ENCODE data around the gene SETD6.
"Not testable (repeated sequence)": the region's sequence is repeated elsewhere in the genome, so short reads cannot be mapped to it uniquely, and the experiment has no call there.

Gene SETD6, protein sequence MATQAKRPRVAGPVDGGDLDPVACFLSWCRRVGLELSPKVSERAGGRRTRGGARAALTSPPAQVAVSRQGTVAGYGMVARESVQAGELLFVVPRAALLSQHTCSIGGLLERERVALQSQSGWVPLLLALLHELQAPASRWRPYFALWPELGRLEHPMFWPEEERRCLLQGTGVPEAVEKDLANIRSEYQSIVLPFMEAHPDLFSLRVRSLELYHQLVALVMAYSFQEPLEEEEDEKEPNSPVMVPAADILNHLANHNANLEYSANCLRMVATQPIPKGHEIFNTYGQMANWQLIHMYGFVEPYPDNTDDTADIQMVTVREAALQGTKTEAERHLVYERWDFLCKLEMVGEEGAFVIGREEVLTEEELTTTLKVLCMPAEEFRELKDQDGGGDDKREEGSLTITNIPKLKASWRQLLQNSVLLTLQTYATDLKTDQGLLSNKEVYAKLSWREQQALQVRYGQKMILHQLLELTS

DNA sequence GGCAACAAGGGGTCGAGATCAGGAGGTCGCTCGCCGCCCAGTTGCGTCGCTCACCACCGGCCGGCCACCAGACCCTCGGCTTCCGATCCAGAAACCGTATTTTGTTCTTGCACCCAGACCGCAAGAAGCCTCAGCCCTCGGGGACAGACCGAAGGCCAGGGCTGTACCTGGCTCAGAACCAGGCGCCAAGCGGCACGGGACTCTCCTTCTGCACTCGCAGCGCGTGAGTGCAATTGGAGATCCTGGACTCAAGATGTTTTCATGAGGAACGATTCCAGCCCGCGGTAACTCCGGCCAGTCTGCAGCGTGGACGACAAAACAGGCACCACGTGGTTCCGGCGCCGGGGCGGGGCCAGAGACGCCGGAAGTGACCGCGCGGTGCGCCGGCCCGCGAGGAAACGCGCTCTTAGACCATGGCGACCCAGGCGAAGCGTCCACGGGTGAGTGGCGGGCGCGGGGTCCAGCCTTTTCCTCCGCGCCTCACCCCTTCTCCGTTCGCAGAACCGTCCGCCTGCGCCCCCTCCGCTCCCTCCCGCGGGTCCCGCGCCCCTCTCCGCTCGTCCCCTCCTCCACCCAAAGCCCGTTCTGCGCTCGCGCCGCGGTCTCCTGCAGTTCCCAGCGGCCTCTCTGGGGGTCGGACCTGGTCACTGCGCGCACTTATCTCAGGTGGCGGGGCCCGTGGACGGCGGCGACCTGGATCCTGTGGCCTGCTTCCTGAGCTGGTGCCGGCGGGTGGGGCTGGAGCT, at the start of gene SETD6:
Gene SETD6, plus strand, starts transcription at position 393 of the 746 bp plus-strand sequence. Its CDS starts 21 bp downstream, at position 414.
- DNase-seq (ENCODE audit: low read depth) = peak; percentile 68

DNA sequence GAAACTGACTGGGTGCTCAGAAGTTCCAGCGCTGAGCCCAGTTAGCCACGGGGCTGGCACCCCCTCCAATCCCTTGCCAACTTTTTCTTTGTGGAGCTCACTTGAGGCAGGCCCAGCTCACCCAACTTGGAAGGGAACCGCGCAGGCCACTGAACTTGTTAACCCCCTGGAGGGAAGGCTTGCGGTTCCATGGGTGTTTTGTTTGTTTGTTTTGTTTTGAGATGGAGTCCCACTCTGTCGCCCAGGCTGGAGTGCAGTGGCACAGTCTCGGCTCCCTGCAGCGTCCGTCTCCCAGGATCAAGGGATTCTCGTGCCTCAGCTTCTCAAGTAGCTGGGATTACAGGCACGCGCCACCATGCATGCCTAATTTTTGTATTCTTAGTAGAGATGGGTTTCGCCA, 49.5 kb upstream of the SETD6 start:
- DNase-seq (ENCODE audit: low read depth) = no peak

DNA sequence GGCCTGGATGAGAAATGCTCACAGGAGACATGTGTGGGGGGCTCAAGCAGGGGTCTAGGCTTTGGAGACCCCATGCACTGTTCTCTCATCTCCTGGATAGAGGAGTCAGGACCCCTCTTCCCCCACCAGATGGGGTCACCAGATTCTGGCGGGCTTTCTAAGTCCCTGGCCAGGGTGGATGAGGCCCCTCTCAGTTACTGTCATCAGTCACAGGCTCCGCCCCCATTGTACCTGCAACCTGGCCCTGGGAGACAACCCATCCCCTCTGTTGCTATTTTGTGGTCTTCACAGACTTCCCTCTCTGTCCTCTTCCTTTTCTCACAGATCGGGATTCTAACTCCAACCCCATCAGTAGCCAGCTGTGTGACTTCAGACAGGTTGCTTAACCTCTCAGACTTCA, 48.9 kb upstream of the SETD6 start:
- DNase-seq (ENCODE audit: low read depth) = no peak

DNA sequence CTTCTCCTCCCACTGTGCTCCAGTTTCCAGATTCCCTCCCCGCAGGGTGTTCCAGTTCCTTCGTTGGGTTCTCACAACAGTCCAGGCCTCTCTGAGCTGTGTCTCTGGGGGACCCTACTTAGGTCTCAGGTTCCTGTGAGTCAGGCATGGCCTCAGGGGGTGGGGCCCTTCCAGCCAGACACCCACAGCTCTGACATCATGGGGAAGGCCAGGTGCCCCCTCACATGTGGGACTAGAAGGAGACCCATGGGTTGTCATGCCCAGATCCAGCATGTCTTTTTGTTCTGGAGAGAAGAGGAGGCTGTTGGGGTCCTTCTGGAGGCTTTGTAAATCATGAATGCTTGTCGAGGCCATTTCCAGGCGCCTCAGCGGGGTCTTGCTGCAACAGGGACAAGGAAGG, 47.4 kb upstream of the SETD6 start:
- no peak for DNase-seq (ENCODE audit: low read depth)

DNA sequence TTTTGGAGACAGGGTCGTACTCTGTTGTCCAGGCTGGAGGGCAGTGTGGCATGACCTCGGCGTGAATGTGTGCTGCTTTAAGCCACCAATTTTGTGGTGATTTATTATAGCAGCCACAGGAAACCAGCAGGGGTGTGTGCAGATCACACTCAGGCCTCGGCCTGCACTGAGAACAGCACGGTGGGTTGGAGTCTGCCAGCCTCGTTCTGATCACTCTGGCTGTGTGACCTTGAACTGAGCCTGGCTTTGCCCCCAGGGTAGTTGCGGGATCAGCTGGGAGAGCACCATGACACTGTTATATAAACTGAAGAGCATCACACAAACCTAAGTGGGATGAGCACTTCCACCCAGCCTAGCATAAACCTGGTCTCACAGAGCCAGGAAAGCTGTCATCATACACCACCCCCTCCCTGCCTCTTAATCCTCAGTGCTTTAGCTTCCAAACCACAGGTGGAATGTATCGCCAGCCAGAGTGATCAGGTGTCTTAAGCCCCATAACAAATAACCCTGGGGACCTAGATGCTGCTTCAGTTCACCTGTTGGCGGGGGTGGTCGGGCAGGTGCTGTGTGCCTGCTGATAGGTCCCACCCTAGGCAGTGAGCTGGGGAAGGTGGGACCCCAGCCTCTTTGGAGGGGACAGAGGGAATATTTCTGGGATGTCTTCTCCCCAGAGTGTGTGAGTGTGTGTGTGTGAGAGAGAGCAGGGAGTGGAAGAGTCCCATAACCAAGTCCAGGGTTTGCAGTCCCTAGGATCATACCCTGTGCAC, 43.9 kb upstream of the SETD6 start:
- no peak for DNase-seq (ENCODE audit: low read depth)

DNA sequence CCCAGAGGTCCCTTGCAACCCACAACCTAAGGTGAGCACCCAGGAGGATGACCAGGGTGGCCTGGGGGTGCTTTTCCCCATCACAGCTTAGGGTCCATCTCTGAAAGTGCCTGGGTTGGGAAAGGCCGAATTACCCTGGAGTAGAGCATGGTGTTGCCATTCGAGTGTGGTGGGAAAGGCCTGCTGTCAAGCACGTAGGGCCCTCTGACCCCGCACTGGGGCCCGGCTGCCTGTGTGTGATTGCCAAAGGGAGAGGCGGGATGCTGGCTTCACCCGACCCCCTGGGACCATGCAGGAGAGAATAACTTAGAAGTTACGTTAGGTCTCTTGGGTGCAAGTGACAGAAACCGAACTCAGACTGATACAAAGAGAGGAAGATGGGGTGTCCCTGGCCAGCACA, 43.1 kb upstream of the SETD6 start:
- no peak for DNase-seq (ENCODE audit: low read depth)

DNA sequence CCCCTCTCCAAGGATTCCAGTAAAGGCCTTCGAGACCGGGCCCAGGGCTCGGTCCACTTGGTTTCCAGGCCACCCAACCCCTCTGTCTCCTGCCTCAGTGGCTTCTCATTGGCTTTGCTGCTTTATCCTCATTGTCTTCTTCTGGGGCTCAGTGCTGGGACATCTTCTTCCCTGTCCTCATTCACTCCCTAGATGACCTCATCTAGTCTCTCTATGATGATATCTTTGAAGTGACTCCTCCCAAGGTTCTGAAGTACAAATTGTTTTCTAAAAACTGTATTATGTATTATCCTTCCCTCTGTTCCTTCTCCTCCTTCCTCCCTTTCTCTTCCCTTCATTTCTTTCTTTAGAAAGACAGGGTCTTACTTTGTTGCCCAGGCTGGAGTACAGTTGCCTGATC, 42.5 kb upstream of the SETD6 start:
- DNase-seq (ENCODE audit: low read depth) = no peak

DNA sequence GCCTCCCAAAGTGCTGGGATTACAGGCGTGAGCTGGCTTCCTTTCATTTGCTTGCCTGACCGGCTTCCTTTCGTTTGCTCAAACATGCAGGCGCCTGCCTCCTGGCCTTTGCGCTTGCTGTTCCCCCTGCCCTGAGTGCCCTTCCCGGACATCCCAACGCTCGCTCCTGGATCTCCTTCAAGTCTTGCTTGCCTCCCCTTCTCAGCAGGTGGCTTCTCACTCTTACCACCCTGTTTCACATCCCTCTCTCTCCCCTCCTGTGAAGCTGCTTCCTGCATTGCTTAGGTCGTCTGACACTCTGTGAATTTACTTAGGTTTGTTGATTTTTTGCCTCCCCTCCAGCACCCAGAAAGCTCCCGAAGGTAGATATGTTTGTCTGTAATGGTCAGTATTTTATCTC, 41.0 kb upstream of the SETD6 start:
- no peak for DNase-seq (ENCODE audit: low read depth)

DNA sequence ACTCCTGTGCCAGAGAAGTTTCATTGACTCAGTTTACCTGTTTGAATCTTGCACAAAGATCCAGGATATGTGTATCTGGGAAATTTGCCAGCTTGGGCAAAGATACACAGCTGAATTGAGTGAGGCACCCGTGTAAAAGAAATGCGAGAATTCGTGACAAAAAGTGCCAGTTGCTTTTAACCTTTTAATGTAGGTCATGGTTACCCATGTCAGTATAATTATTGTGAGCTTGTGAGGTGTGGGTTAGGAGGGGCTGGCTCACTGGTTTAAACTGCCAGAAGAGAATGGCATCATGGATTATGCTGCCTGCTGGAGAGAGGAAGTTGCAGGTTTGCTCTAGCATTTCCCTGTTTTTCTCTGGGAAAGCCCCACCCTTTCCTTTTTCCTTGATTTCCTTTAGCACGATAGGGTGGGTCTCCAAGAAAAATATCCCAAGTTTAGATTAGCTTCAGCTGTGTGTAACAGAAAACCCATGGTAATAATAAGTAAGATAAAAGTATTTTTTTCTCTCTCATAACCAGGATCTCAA, 40.2 kb upstream of the SETD6 start:
- DNase-seq (ENCODE audit: low read depth) = no peak

DNA sequence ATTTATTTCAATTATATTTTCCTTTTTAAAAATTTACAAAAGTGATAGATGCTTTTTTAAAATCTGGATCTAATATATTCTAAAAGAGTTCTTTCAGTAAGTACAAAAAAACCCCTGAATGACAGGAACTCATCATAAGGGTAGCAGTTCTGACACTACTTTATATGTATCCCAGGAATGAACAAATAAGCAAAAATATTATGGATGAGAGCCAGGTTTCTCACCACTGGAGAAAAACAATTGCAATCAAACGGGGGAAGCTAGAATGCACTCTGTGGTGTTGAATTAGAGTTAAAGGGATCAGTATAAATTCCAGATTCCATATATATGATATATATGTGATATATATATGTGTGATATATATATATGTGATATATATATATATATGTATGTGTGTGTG, 38.5 kb upstream of the SETD6 start:
- no peak for DNase-seq (ENCODE audit: low read depth)

DNA sequence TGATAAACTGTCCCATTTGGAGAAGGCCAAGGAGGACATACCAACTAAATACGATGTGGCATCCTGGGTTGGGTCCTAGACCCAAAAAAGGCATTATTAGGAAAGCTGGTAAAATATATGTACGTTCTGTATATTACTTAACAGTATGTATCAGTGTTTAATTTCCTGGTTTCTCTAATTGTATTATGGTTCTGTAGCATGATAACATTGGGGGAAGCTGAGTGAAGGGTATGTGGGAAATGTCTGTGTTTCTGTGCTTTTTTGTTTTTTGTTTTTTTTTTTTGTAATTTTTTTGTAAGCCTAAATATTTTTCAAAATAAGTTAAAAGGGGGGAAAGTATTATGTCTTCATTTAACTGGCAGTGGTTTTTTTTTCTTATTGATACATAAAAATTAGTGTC, 36.9 kb upstream of the SETD6 start:
- DNase-seq (ENCODE audit: low read depth) = no peak

DNA sequence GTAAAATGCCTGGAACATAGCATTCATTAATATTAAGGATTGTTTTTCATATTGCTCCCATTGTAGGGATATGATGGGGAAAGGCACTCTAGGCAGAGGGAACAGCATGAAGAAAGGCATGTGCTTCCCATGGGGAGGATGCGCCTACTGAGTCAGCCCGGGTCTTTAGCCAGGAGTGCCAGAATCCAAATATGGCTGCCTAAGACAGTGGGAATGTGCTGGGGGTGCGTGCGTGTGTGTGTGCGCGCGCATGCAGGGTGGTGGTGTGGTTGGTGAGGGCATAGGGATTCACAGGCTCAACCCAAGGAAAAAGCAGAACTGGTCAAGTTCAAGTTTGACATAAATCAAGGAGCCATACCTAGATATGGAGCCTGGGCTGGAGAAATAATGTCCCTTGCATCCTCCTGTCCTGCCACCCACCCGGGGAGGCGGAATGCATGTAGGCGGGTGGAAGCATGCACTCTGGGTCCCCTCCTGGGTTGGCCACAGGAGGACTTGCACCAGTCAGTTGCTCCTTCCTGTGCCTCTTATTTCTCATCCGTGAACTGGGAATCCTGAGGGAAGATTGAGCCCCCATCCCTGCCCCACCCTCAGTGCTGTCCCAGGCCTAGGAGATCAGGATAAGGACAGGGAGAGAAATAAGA, 34.0 kb upstream of the SETD6 start:
- no peak for DNase-seq (ENCODE audit: low read depth)

DNA sequence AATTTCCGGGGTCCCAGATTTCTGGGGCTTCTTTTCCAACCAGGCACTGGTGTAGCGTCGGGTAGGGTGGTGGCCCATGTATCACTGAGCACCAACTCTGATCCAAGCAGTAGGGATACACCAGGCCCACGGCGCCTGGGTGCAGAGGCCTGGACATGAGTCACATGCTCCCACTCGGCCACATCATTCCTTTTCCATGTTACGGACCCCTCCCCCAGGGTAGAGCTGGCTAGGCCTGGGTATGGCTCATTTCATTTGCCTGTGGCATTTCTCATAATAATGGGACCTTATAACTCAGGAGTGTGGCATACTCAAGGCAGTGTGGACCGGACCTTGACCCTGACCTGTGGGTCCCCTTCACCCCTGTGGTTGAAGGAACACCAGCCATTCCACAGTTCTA, 33.4 kb upstream of the SETD6 start:
- no peak for DNase-seq (ENCODE audit: low read depth)

DNA sequence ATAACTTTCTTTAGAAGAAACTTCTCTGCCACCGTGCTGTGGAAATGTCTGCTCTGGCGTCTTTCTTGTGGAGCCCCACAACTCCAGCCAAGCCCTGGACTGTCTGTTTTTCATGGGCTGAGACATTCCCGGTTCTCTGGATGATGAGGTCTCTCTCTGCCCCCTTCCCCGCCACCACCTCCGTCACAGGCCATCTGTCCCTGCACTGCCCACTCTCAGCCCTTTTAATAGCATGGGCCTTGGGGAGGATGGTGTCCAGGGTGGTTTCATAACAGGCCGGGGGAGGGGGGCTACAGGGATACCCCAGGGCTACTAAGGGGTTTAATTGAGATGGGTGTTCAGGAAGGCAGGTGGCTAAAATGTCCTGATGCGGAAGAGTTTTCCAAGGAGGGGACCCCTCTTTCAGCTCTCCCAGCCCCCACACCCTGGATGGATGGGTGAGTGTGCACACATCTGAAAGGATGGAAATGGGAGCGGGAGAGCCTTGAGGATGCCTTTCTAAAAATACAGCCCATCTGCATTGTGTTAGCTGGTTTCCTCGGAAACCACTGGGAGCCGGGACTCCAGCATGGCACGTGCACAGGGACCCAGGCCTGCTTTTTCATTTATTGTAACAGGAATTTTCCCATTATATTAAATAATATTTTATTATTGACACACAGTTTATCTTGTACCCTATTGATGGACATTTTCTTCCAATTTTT, 30.0 kb upstream of the SETD6 start:
- no peak for DNase-seq (ENCODE audit: low read depth)

DNA sequence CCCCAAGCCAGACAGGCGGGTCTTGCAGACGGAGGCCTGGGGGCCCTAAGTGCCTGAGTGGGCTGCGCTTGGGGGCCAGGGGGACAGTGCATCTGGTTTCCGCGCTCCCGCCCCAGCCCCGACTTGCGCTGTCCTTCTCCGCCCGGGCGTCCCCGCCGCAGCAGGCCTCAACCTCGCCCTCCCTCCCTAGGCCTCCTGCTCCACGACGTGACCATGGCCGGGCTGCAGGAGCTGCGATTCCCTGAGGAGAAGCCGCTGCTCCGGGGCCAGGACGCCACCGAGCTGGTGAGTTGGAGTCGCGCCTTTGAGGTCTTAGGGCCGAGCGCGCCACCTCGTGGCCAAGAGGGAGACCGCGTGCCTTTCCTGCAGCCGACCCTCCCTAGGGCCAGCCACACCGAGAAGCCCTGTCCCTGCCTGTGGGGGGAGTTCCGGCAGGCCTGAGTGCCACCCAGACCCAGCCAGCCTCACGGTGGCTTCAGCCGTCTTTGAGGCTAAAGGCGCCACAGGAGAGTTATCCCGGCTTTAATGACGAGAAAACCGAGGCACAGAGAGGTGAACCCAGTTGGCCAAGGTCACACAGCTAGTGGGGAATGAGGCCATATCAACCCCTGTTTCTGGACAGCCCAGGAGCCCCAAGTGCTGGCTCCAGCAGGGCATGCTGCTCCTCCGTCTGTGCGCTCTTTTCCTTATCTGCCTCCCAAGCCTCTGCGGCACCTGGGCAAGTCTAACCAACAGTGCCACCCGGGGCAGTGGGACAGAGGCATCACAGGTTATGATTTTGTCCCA, 27.6 kb upstream of the SETD6 start:
- DNase-seq (ENCODE audit: low read depth) = peak; percentile 59

DNA sequence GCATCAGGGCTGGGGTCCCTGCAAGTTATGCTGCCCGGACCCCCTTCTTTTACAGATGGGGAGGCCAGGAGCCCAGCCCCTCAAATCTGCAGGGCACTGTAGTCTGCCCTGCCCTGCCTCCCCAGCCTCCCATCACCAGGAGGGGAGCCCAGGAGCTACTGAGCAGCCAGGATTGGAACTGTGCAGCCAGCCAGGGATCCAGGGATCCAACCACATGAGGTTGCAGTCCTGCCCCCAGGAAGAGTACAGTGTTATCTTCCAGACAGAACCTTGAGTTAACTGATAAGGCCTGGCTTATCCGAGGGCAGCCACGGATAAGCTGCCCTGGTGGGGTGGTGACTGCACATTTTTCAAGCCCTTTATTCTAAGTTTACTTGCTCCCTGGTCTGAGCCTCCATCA, 26.8 kb upstream of the SETD6 start:
- DNase-seq (ENCODE audit: low read depth) = no peak

DNA sequence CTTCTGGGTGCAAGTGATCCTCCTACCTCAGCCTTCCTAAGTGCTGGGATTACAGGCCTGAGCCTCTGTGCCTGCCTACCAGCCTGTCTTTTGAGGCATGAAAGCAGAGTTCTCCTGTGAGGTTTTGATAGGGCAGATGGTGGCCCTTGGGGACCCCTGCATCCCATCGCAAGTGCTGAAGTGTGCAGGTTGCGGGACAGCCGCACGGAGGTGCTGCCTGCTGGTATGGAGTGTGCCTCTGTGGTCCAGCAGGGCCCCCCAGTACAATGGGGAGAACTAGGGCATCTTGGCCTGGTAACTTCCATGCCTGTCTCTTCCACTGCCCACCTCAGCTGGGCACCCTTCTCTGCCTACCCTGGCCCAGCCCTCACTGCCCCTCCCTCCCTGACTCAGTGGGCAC, 25.3 kb upstream of the SETD6 start:
- DNase-seq (ENCODE audit: low read depth) = no peak

DNA sequence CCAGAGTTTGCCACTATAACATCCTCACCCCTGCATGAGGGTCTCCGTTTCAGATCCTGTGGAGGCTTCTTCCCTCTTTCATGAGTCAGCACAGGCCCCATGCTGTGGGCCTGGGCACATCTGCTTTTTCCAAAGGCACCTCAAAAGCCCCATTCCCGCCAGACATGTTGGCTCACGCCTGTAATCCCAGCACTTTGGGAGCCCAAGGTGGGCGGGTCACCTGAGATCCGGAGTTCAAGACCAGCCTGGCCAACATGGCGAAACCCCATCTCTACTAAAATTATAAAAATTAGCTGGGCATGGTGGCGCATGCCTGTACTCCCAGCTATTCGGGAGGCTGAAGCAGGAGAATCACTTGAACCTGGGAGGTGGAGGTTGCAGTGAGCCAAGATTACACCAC, 24.8 kb upstream of the SETD6 start:
- DNase-seq (ENCODE audit: low read depth) = not testable (repeated sequence)

DNA sequence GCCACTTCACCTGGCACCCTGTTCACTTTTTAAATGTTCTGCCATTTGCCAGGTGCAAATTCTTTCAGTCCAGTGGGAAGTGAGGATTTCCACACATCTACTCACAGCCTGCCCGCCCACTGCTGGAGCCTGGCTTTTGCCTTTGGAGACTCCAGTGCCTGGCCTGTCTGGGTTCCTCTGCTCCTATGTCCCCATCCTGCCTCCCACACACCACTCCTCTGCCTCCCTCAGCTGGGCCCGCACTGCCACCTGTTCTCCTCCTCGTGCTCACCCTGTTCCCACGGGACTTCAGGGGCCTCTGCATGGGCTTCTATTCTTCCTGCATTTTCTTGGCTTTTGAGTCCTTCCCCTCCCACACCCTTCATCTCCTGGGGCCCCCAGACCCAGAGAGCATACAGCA, 23.3 kb upstream of the SETD6 start:
- DNase-seq (ENCODE audit: low read depth) = no peak

DNA sequence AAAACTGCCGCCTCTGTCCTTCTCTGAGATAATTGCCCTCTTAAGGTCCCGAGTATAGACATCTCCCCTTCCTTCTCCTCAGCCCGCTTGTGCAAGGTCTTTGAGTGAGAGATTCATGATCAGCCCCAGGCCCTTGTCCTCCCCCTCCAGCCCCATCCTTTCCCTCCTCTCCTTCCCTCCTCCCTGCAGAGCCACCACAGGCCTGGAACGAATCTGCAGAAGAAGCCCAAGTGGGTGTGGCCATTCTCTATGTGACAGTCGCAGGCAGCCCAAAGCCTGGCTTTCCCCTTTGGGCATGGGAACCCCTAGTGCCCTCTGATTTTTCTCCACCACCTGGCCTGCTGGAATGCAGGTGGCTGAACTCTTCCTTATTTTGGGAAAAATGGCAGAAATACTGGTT, 22.6 kb upstream of the SETD6 start:
- no peak for DNase-seq (ENCODE audit: low read depth)

All from activated T-helper 9 cell treated with anti-CD3 and anti-CD28 coated beads, Interleukin-2, amount 50 U/mL, for 16 hours (primary cell).